ENCODE results near the gene DMRTC2. TPM values are rescaled to one million over a fixed set of nuclear protein-coding genes. Genes with fewer than 3 reads are reported as not detected.

The DMRTC2 gene
- total and polyA plus RNA-seq, 2 of the 8 experiments (the other 6 are each of a cell fraction or from before 2014, with no cell fraction given) = not detected

GRCh38 chr19:41862445-41862986 is 17.7 kb downstream of the DMRTC2 start (continued):
- no peak for TF ChIP-seq GABPA (IDR thresholded peaks at IDR 0.05; ENCODE audit: borderline replicate concordance, insufficient read depth, low read length)
- no peak for TF ChIP-seq HDAC6 (IDR thresholded peaks at IDR 0.05; ENCODE audit: low read depth, low read length)
- no peak for TF ChIP-seq E2F6 (IDR thresholded peaks at IDR 0.05)
